K562 (cell line): ENCODE data around the gene SLC39A6.

Experiments used
- ATF1 ChIP-seq, 2 experiments: fragments of 450-650 bp in 1 of 2; IDR thresholded peaks; 2 replicates each; pipeline ENCODE4 v1.6.1; 2016; ENCODE audit warnings: missing compliant biosample characterization in 1 of 2, missing genetic modification characterization in 1 of 2
- CHD2 ChIP-seq: IDR thresholded peaks from 2 replicates; pipeline ENCODE4 v1.6.1; 2011; ENCODE audit warnings: low read depth, low read length
- CTCF ChIP-seq, 3 experiments: IDR thresholded peaks in 2 of 3; conservative IDR thresholded peaks in 1 of 3; 2 replicates each; pipeline ENCODE4 v1.5.1; 2011 to 2012; ENCODE audit warnings: low read length in 3 of 3, mild to moderate bottlenecking in 3 of 3, control low read depth in 2 of 3, improper control_type of control experiment in 1 of 3, inconsistent platforms in 1 of 3, low read depth in 1 of 3, mixed read lengths in 1 of 3, moderate library complexity in 1 of 3; ENCODE audit not compliant: insufficient read depth in 2 of 3
- ETV5 ChIP-seq: sonication (generic); formaldehyde crosslinking; IDR thresholded peaks from 2 replicates; pipeline ENCODE4 v1.4.0; 2020; ENCODE audit warnings: low read depth, mild to moderate bottlenecking, missing genetic modification reagents
- FOXK2 ChIP-seq, 2 experiments: fragments of 450-650 bp; IDR thresholded peaks in 1 of 2; conservative IDR thresholded peaks in 1 of 2; 2 replicates each; pipeline ENCODE4 v1.6.1; 2016; ENCODE audit warnings: low read depth in 2 of 2, mild to moderate bottlenecking in 1 of 2
- GABPA ChIP-seq: fragments of 200-800 bp; sonication (Bioruptor generic); conservative IDR thresholded peaks from 2 replicates; pipeline ENCODE4 v1.6.1; 2016; ENCODE audit warnings: low read depth, missing genetic modification characterization, missing compliant biosample characterization
- HNRNPLL ChIP-seq: fragments of 200-400 bp; formaldehyde crosslinking; IDR thresholded peaks from 2 replicates; pipeline ENCODE4 v1.6.1; 2017; ENCODE audit warnings: low read length, low read depth, mild to moderate bottlenecking; ENCODE audit not compliant: poor library complexity, severe bottlenecking
- NEUROD1 ChIP-seq: fragments of 150-350 bp; IDR thresholded peaks from 2 replicates; pipeline ENCODE4 v1.6.1; 2014; ENCODE audit warnings: borderline replicate concordance, low read length, low read depth; ENCODE audit not compliant: partially characterized antibody
- POLR2A ChIP-seq: fragments of 450-650 bp; conservative IDR thresholded peaks from 2 replicates; pipeline ENCODE4 v1.6.1; 2016
- SP2 ChIP-seq: IDR thresholded peaks from 2 replicates; pipeline ENCODE4 v1.6.1; 2011; ENCODE audit warnings: mild to moderate bottlenecking, low read depth, low read length, moderate library complexity; ENCODE audit not compliant: poor library complexity, severe bottlenecking; ENCODE audit errors: extremely low read depth
- SPI1 ChIP-seq: IDR thresholded peaks from 2 replicates; pipeline ENCODE4 v1.6.1; 2011; ENCODE audit warnings: low read depth, low read length, control low read depth, borderline replicate concordance
- YY1 ChIP-seq, 3 experiments: IDR thresholded peaks; 2 replicates each; pipeline ENCODE4 v1.6.1; 2011; ENCODE audit warnings: low read length in 2 of 3, mild to moderate bottlenecking in 2 of 3, moderate library complexity in 2 of 3, borderline replicate concordance in 1 of 3, control low read depth in 1 of 3, low read depth in 1 of 3; ENCODE audit not compliant: insufficient read depth in 3 of 3, insufficient replicate concordance in 2 of 3, control insufficient read depth in 1 of 3, insufficient read length in 1 of 3; ENCODE audit errors: extremely low read depth in 1 of 3
- ZBTB11 ChIP-seq, 3 experiments: fragments of 200-800 bp in 1 of 3; fragments of 250-450 bp in 1 of 3; fragments of 450-650 bp in 1 of 3; sonication (Bioruptor Pico) in 1 of 3; sonication (Bioruptor generic) in 1 of 3; formaldehyde crosslinking in 1 of 3; IDR thresholded peaks; 2 replicates each; pipeline versions ENCODE4 v1.6.1 to v1.8.0; 2016 to 2022; ENCODE audit warnings: mild to moderate bottlenecking in 2 of 3, missing genetic modification characterization in 2 of 3, missing compliant biosample characterization in 1 of 3, moderate library complexity in 1 of 3
- ZNF785 ChIP-seq: fragments of 250-450 bp; sonication (Bioruptor Pico); IDR thresholded peaks from 2 replicates; pipeline ENCODE4 v1.4.0; 2020; ENCODE audit warnings: mild to moderate bottlenecking

- no peak for TF ChIP-seq ETV5 (CRISPR knock-in tag)
- TF ChIP-seq FOXK2 (conservative IDR thresholded peaks at IDR 0.05 in 1 of 2, IDR thresholded peaks at IDR 0.05 in 1 of 2; ENCODE audit: low read depth in 2 of 2): no peak
- no peak for TF ChIP-seq CHD2
- no peak for TF ChIP-seq POLR2A
- TF ChIP-seq SPI1: no peak
- TF ChIP-seq YY1 (IDR thresholded peaks at IDR 0.05; ENCODE audit: borderline replicate concordance in 1 of 3, control insufficient read depth in 1 of 3, extremely low read depth in 1 of 3, insufficient read depth in 3 of 3, insufficient read length in 1 of 3, insufficient replicate concordance in 2 of 3, low read depth in 1 of 3, low read length in 2 of 3): no peak
- no peak; a peak in 2 of 6 replicates for TF ChIP-seq ZBTB11 (CRISPR knock-in tag; IDR thresholded peaks at IDR 0.05)
- no peak for TF ChIP-seq ATF1 (CRISPR knock-in tag; IDR thresholded peaks at IDR 0.05)
- TF ChIP-seq ATF1 (tag; IDR thresholded peaks at IDR 0.05): no peak; the same call in 1 of the 2 replicates
- no peak for TF ChIP-seq NEUROD1
- no peak for TF ChIP-seq CTCF (IDR thresholded peaks at IDR 0.05 in 2 of 3, conservative IDR thresholded peaks at IDR 0.05 in 1 of 3; ENCODE audit: insufficient read depth in 2 of 3, low read depth in 1 of 3, low read length in 3 of 3)
- TF ChIP-seq HNRNPLL: no peak
- TF ChIP-seq GABPA (tag): peak; percentile 86
- TF ChIP-seq ZNF785 (CRISPR knock-in tag): no peak
- TF ChIP-seq SP2: no peak
These were observed 1.1 kb upstream of the SLC39A6 start for GRCh38 chr18:36130039-36130831.
